Esophagus squamous epithelium (tissue), 5 donors: ENCODE data around the gene FAM177A1. TPM values are rescaled to one million over a fixed set of nuclear protein-coding genes. Genes with fewer than 3 reads are reported as not detected.

Experiments
- DNase-seq: peaks from one replicate; lab custom pipeline; 2025; lab: John Stamatoyannopoulos, UW
- H3K27ac ChIP-seq, 4 donors: fragments of 200-600 bp; sonication (generic); one replicate each; pipeline ENCODE4 v1.5.1; 2016 to 2019; ENCODE audit warnings: mild to moderate bottlenecking in 1 of 4
- H3K27me3 ChIP-seq, 4 donors: fragments of 200-600 bp; sonication (generic); 1 replicate in 3 of 4; 2 replicates in 1 of 4; pipeline versions ENCODE4 v1.5.1 to v1.6.0; 2017 to 2021; ENCODE audit warnings: antibody characterized with exemption in 1 of 4
- H3K36me3 ChIP-seq, 3 donors: fragments of 200-600 bp; sonication (generic); one replicate each; pipeline ENCODE4 v1.5.1; 2016 to 2019
- H3K4me1 ChIP-seq, 3 donors: fragments of 200-600 bp; sonication (generic); one replicate each; pipeline ENCODE4 v1.5.1; 2017 to 2019
- H3K4me3 ChIP-seq, 4 donors: fragments of 200-600 bp; sonication (generic); 1 replicate in 3 of 4; 2 replicates in 1 of 4; pipeline ENCODE4 v1.5.1; 2016 to 2019; ENCODE audit warnings: mild to moderate bottlenecking in 2 of 4, moderate library complexity in 1 of 4
- H3K9me3 ChIP-seq, 3 donors: fragments of 200-600 bp; sonication (generic); one replicate each; pipeline ENCODE4 v1.5.1; 2016 to 2019
- CTCF ChIP-seq, 6 experiments: fragments of 450-650 bp in 4 of 6; fragments of 200-600 bp in 2 of 6; sonication (generic) in 2 of 6; IDR thresholded peaks; one replicate each; pipeline ENCODE4 v1.5.1; 2016 to 2019; ENCODE audit warnings: antibody characterized with exemption in 6 of 6, mild to moderate bottlenecking in 4 of 6, moderate library complexity in 4 of 6
- POLR2A ChIP-seq, 4 donors: fragments of 450-650 bp; IDR thresholded peaks; one replicate each; pipeline ENCODE4 v1.6.1; 2017; ENCODE audit warnings: antibody characterized with exemption in 4 of 4, mild to moderate bottlenecking in 4 of 4, moderate library complexity in 3 of 4
- WGBS, 2 donors: methylation state at CpG; one replicate each; pipeline ENCODE4 v1.1.5; 2018; 5-methylcytosine and 5-hydroxymethylcytosine counted together
- intact Hi-C: fragments of 100-400 bp; cut with DNase I; formaldehyde crosslinking; loops from one replicate; pipeline ENCODE4 v1.15.0; 2022
- total RNA-seq, 4 donors: library from RNA; depleted of rRNA; stranded (reverse); fragments of >200 nt; gene quantifications; one replicate each; pipeline ENCODE4 v1.1.0, GENCODE V29; 2016
- donor health status: DM: yes; HTN: yes; CAD: no.

Gene FAM177A1
- total RNA-seq, 4 donors from 2014 or later = 25.9 to 35.9 (median 28.3) TPM

- no peak overlapping the region for H3K27ac ChIP-seq
- TF ChIP-seq CTCF (IDR thresholded peaks at IDR 0.05) (no peak), POLR2A (IDR thresholded peaks at IDR 0.05) (no peak)
- WGBS, 2 donors = 73 to 91% methylated on average over 3 of the region's 3 CpGs
- no peak overlapping the region for H3K4me3 ChIP-seq
- peaks cover 5 to 20% (median 7%) of the 10 kb centered on the region in 3 donors for H3K4me1 ChIP-seq
- DNase-seq = no peak
- no peaks in the 10 kb centered on the region for H3K36me3 ChIP-seq
- H3K27me3 ChIP-seq = no peaks in the 10 kb centered on the region
- H3K9me3 ChIP-seq = no peaks in the 10 kb centered on the region
- intact Hi-C loops = no loop called here
Measured at GRCh38 chr14:35042632-35043031, 3.4 kb upstream of the FAM177A1 start.

GRCh38 chr14:35043046-35043445, 3.0 kb upstream of the FAM177A1 start:
- intact Hi-C loops = no loop called here
- Histone ChIP-seq H3K36me3 (no peaks in the 10 kb centered on the region), H3K9me3 (no peaks in the 10 kb centered on the region), H3K27me3 (no peaks in the 10 kb centered on the region), H3K27ac (no peak overlapping the region), H3K4me1 (peaks cover 6 to 24% (median 8%) of the 10 kb centered on the region in 3 donors), H3K4me3 (no peak overlapping the region)
- no peak for TF ChIP-seq POLR2A (IDR thresholded peaks at IDR 0.05)
- TF ChIP-seq CTCF (IDR thresholded peaks at IDR 0.05) = no peak
- no peak for DNase-seq
- WGBS, 2 donors = 80 to 81% methylated on average over 2 of the region's 2 CpGs

GRCh38 chr14:35044939-35045797, 904 bp upstream of the FAM177A1 start:
- H3K4me3 ChIP-seq = peak overlapping the region; percentile 86 to 94 (median 88)
- H3K36me3 ChIP-seq = peaks cover 0 to 17% (median 0%) of the 10 kb centered on the region in 3 donors
- 14 to 18% methylated on average over 8 of the region's 8 CpGs for WGBS, 2 donors
- H3K4me1 ChIP-seq = peaks cover 6 to 43% (median 9%) of the 10 kb centered on the region in 3 donors
- no peaks in the 10 kb centered on the region for H3K27me3 ChIP-seq
- DNase-seq = no peak
- peak overlapping the region; percentile 98 to 100 (median 99) for H3K27ac ChIP-seq
- TF ChIP-seq POLR2A (IDR thresholded peaks at IDR 0.05) = no peak
- TF ChIP-seq CTCF (IDR thresholded peaks at IDR 0.05) = no peak
- H3K9me3 ChIP-seq = no peaks in the 10 kb centered on the region
- intact Hi-C loops = loop anchor here (5.0 kb wide), 1 partner anchor 63 kb away; the partner anchor contains the start of gene SRP54

GRCh38 chr14:35045798-35046047, 349 bp upstream of the FAM177A1 start:
- Histone ChIP-seq H3K36me3 (peaks cover 0 to 22% (median 0%) of the 10 kb centered on the region in 3 donors), H3K9me3 (no peaks in the 10 kb centered on the region), H3K4me3 (peak overlapping the region; percentile 86 to 94 (median 88)), H3K27me3 (no peaks in the 10 kb centered on the region), H3K4me1 (peaks cover 6 to 48% (median 14%) of the 10 kb centered on the region in 3 donors), H3K27ac (peak overlapping the region; percentile 98 to 100 (median 99))
- no peak for DNase-seq
- intact Hi-C loops = loop anchor here (5.0 kb wide), 1 partner anchor 63 kb away; the partner anchor contains the start of gene SRP54
- no peak for TF ChIP-seq CTCF (IDR thresholded peaks at IDR 0.05)
- no peak for TF ChIP-seq POLR2A (IDR thresholded peaks at IDR 0.05)
- whole genome bisulfite sequencing, 2 donors = 0 to 1% methylated on average over 6 of the region's 6 CpGs
